Activated CD4-positive, CD25-positive, alpha-beta regulatory T cell (primary cell): ENCODE results near the gene PRICKLE2.
"Not testable (repeated sequence)": the region's sequence is repeated elsewhere in the genome, so short reads cannot be mapped to it uniquely, and the experiment has no call there.

Source experiments
- DNase-seq, 4 experiments: peaks; one replicate each; lab custom pipeline; 2025; lab: John Stamatoyannopoulos, UW

PRICKLE2 gene

DNA sequence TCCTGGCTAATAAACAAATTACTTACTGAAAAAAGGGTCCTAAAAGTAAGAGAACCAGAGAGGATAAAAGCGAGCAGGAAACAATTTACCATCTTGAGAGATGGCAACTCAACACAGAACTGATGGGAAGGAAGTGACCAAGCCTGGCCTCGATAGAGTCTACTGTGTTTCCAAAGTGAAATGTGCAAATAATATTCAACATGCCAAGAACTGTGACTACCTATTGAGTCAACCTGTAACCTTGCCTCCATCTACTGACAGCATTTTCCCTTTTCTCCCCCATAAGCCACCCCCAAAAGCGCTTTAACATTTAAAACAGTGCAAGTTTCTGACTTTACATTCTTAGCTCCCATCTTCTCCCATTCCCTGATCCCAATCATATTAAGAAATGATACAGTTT, 126.6 kb downstream of the PRICKLE2 start:
- DNase-seq, result no peak

DNA sequence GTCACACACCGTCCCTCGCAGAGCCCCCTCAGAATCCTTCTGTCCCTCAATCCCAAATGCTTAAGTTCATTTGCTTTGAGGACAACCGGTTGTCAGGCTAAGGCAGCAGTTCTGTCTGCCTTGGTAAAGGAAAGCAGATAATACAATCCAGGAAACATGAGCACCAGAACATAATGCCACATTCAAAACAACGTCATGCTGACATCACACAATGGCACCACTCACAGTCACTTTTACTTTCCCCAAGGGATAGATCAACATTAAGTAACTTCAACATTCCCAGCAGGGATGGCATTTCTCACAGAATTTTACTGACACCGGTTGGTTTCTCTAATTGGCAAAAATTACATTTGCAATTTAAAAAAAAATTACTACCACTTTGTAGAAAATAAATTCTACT, 127.3 kb downstream of the PRICKLE2 start:
- DNase-seq, result no peak

DNA sequence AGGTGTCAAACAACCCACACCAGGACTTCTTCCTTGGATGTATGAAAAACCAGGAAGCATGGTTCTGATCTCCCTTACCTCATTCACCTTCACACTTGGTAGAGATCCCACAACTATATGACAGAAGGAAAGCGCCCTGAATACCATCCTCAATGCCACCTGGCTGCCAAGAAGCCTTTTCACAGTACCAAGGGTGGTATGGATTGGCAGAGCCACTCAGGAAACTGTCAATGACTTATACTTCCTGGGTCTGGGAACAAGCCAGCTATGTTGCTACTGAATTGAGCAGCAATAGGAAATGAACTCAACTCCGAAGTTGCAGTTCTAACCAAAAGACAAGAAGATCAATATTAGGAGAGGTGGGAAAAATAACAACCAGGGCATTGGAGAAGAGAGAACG, 129.5 kb downstream of the PRICKLE2 start:
- DNase-seq, result no peak

DNA sequence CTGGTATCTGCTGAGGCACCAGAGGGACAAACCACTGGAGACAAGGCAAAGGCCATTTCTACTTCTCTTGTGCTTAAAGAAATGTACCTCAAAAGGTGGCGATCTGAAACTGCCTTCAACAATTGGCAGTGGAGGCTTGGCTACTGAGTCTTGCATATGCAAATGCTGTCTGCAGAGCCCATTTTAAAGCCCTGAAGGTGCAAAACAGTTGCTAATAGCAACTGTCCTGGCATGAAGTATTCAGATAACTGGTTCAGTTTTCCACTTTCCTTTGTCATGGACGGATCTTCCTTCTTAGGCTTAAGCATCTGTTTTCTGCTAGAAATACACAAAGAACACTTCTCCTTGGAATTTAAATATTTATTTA, 130.6 kb downstream of the PRICKLE2 start:
- no peak for DNase-seq

DNA sequence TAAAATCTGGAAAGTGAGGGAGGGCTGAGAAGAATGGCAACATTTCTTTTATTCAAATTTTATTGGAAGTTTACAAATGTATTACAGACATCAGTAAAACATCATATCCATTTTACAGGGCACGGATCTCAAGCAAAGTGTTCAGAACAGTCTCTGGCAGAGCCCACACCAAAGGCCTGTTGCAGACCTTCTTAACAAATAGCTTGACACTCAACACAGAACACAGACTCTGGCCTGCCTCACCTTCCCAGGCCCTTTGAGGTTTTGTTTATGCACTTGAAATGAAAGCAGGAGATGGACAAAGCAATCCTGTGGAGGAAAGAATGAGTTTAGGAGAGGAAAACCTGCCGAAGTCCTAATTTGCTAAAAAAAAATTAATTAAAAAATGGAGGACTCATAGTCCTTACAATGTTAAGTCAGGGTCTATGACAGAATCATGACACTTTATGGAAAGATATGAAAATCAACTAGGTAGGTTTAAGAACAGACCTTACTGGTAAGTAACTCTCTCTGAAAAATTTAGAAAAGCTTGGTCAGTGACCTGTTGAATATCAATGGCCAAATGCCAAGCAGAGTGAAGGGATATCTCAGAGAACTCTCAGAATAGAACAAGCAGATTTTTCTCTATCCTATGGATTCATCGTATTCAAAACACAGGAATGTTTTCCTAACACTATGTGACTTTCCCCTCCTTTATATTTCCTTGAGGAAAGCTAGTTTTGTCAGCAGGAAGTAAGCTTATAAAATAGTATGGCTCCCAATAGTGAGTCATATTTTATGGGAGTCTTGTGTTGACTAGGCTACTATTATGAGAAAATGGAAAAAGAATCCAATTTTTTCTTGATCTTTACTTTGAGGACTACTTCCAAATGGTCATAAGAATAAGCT, 131.2 kb downstream of the PRICKLE2 start:
- DNase-seq, result no peak

DNA sequence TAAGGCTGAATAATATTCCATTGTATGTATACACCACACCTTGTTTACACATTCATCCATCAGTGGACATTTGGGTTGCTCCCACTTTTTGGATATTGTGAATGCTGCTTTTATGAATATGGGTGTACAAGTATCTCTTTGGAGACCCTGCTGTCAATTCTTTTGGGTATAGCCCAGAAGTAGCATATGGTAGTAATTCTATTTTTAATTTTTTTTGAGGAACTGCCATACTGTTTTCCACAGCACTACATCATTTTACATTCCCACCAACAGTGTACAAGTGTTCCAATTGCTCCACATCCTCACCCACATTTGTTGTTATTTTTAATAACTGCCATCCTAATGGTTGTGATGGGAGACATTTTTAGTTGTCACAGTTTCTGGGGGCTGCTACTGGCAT, 132.1 kb downstream of the PRICKLE2 start:
- DNase-seq, result no peak

DNA sequence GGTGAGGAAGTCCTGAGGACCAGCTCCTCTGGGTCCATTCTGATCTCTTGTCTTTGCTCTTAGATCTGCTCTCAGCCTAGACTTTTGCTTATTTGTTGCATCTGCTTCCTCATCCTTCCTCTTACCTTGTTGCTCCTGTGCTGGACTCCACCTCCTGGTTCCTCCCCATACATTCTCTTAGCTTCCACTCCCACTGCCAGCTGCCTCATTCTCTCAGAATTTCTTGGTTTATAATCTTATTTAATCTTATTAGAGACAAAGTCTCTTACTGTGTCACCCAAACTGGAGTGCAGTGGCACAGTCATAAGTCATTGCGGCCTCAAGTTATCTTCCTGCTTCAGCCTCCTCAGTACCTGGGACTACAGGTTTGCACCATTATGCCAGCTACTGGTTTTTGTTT, 133.8 kb downstream of the PRICKLE2 start:
- DNase-seq, result no peak

DNA sequence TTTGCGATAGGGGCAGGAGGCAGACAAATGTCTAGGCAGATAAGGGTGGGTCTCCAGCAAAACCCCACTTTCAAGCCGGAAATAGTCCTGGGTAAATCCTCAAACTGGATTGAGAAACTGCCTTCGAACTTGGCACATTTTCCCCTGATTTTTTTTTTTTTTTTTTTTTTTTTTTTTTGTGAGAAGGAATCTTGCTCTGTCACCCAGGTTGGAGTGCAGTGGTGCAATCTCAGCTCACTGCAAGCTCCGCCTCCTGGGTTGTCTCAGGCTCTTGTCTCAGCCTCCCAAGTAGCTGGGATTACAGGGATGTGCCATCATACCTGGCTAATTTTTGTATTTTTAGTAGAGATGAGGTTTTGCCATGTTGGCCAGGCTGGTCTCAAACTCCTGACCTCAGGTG, 135.9 kb downstream of the PRICKLE2 start:
- DNase-seq, result not testable (repeated sequence)

DNA sequence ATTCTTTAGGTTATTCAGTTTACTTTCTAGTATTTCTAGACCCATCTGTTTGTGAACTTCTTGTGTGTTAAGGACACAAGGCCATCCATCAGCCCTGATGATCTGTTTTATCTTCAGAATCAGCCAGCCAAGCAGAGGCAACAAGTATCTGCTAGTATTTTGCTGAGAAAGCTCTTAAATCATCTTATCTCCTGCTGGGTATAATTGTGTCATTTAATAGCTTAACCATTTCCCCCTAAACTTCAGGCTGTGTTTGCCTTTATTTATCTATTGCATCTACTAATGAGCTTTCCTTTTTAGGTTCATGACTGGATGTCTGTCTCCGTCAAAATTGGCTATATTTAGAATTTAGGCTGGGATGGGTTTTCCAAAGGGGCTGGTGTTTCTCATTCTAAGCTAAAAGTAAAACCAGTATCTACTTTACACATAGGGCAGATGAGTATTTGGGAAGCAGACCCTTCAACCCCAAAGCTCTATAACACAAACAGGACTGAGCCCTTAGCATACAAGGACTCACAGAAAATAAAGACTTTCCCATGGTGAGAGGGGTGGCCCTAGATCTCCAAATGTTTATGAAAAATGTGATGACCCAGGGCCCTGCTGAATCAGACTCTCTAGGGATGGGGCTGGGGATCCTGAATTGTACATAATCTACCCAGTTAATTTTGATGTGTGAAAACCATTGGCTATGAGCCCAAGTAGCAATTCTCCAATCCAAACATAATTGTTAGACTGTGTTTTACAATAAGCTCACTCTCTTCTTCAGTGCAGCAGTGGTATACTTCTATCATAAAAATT, 136.7 kb downstream of the PRICKLE2 start:
- DNase-seq, result no peak

DNA sequence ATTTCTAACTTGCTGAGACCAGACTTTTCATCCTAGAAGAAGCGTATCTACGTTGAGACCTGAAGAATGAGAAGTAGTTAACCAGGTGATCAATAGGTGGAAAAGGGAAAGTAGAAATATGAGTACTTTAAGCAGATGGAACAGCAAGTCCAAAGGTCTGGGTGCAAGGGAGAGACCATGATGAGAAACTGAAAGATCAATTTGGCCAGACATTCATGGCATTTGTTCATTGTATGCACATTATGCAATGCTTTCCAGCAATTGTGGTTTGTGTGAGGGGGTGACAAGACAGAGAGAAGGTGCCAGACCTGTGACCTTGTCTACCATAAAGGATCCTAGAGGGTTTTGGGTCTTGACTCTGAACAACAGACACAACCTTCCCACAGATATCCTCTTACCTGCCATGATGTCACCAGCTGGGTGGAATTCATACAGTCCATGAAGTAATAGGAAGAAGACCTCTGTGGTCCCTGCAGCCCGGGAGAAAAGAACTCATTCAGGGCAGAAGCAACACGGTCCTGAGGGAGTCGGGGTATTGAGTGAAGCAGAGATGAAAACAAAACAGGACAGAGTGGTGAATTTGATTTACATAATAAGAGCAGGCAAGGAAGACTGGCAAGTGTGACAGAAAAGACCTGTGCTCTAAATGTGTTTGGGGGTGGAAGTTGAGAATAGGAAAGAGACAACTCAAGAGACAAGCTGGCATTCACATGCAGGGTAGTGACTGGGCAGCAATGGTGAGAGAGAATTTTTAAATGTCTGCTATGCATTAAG, 138.6 kb downstream of the PRICKLE2 start:
- DNase-seq, result no peak

DNA sequence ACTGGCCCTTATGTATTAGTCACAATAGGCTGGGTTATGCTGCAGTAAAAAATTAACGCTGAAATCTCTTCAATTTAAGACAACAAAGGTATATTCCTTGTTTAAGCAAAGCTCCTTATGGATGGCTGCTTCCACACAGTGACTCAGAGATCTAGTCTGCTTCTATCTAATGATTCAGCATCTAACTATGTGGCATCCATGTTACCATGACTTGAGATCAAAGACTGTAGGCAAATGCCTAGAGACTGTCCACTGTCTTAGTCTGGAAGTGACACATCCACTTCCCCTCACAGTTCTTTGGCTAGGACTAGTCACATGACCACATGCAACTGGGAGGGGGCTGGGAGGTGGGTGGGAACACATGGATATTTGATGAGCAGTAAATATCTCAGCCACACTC, 140.6 kb downstream of the PRICKLE2 start:
- no peak for DNase-seq

DNA sequence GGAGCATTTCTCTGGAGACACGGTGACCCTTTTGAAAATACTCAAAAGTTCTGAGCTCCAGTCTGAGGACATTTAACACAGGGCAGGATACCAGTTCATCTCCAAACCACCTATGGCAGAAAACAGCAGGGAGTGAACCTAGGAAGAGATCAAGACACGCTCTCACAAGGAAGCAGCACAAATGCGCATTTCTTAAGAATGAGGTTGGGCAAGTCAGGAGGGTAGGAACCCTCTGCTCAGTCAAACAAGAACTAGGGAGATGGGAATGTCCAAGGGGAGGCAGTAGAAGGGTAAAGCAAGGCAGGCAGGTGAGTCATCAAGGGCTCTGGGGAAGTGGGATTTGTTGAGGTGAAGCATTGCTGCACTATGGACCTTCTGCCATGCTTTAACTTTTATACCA, 141.7 kb downstream of the PRICKLE2 start:
- DNase-seq, result no peak

DNA sequence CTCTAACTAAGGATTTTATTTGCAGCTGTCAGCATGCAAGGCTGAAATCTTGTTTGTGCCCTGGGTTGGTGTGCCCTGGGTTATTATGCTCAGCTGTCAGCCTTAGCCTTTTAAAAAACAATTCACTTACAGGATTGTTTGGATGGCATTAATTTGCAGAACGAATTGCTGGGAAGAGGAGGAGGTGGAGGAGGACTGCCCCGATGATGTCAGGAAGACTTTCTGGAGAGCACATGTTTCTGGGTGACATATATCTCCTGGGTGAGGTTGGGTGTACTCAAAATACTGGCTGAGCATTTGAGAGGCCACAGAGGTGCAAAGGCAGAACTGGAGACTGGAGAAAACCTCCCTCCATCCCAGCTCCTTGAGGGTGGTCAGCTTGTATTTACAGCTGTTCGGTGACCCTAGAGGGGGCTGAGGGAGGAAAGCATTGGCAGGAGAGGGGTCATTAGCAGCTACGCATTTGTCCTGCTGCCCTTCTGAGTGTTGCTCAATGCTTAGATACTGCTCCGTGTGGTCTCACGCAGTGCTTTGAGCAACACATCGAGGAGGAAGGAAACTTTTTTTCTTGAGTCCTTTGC, 142.2 kb downstream of the PRICKLE2 start:
- no peak for DNase-seq

DNA sequence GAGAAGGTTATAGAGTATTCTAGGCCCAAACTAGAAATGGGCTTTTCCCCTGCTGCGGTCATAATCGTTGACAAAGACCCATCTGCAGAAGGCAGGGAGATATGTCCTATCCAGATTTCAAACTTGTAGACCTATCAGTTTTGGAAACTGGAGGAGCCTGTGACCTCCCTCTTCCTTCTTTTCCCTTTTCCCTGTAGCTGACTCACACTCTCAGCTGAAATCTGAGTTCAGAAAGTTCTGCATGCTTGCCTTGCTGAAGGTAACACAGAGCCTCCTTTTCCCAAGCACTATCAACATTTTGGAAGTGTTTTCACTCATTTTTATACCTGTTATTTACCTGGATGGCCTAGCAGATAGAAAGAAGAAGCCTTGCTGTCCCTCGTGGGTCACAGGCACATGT, 142.9 kb downstream of the PRICKLE2 start:
- no peak for DNase-seq

DNA sequence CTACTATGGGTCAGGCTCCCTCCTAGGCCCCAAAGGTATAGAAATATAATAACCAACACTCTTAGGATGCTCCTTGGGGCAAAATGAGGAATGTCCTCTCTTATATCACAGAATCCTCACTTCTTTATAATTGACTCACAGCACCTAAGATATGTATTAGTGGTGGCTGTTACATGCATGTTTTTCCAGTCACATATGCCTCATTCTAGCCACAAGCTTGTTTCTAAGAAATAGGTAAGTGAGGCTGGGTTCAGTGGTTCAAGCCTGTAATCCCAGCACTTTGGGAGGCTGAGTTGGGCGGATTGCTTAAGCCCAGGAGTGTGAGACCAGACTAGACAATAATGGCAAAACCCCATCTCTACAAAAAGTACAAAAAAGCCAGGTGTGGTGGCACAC, 144.0 kb downstream of the PRICKLE2 start:
- no peak for DNase-seq

DNA sequence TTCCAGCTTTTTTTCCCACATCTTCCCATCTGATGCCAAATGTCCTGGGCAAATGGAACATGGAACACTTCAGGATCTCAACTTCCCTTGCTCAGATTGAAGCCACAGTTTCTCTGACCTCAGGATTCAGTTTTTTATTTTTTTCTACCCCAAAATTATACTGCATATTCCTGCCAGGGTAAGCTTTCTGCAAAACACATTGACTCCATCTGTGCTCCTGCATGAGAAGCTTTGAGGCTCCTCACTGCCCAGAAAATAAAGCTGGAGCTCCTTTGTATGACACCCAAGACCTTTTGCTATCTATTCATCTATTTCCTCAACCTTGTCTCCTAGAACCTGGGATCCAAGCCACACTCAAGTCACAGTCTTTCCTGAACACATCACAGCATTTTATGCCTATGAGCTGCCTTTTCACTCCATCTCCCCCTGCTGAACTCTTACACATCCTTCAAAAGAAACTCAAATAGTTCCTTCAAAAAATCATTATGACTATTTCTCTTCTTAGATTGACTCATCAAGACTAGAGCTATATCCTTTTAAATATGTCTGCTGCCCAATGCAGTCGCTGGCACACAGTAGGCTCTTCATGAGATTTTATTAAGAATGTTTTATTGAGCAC, 144.5 kb downstream of the PRICKLE2 start:
- DNase-seq, result no peak

DNA sequence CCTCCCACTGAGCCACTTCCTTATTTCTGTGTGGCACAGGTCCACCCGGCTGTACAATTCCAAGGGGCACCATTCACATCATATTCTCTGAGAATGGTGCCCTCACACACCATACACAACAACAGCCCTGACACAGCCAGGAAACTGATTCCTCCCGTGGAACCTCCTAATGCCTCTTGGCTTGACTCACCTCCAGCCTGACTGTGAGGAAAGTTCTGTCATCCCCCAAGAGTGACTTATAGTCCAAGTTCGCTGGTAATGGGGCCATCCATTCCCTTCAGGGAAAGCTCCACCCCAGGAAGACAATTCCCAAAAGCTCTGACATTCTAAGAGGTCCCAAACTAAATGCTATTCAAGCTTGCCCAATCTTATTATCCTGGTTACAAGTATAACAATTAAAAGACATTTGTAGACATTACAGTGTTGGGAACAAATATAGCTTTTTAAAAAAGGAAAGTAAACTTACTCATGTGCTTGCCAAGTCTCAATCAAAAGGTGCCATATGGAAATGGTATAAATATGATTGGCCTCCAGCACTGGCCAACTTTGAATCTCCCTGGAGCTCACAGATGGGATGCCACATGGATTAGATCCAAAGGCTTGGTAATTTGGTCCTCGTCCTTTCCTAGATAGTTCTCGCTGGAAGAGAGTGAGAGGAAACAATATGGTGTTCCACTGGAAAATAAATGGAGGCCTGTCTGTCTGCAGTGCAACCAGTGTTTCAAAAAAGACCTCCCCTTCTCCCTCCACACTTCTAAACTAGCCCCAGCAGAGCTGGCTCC, 145.7 kb downstream of the PRICKLE2 start:
- DNase-seq, result no peak

DNA sequence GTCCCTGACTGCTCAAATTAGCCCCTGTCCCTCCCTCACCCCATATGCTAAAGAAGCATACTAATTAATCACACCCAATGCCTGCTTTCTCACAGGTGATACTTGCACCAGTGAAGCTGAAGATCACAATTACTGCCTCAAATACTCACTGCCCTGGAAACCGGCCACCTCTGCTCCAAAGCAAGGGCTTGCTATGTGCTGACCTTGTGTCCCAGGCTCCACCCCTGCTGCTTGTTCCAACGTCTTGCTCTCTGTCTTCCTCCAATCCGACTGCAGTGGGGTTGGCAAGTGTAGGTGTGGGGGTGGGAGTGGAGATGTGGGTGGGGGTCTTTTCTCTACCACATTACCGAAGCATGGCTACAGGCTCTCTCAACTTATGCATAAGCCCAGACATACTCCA, 146.3 kb downstream of the PRICKLE2 start:
- no peak for DNase-seq

DNA sequence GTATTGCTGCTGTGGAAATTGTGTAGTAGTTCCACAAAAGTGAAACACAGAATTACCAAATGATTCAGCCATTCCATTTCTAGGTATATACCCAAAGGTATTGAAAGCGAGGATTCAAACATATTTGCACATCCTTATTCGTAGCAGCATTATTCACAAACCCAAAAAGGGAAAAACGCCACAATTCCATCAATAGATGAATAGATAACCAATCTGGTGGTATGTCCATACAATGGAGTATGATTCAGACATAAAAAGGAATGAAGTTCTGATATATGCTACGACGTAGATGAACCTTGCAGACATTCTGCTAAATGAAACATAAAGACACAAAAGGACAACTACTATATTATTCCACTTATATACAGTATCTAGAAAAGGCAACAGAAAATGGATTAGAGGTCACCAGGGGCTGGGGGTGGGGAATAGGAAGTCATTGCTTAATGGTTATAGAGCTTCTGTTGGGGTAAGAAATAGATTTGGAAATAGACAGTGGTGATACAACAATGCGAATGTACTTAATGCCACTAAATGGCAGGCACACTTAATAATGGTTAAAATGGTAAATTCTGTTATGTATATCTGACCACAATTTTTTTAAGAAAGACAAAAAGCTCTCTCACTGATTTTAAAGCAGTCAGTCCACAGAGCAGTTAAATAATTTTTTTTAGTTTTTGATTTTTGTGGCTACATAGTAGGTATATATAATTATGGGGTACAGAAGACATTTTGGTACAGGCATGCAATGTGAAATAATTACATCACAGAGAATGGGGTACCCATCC, 150.2 kb downstream of the PRICKLE2 start:
- no peak for DNase-seq

DNA sequence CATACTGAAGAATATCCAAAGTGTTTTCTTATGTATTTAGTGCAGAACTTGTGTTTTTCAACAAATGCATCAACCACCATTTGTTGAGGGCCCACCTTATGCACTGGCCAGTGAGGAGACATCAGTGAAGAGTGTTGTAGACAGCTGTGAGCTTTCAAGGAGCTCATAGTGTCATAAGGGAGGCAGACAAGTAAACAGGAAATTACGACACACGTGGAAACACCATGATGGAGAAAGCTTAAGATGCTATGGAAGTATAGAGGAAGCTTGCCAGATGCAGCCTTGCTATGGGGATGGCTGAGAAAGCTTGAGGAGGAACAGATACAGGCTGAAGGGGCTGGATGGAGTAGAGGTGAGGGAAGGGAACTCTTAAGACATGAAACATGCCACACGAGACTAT, 151.2 kb downstream of the PRICKLE2 start:
- DNase-seq, result no peak
